Epithelial cell of esophagus (primary cell): ENCODE results near the gene ZFP57.

Experiments used
- DNase-seq: peaks from one replicate; pipeline ENCODE4 v3.0.0; 2010; ENCODE audit warnings: low read depth
- H3K4me3 ChIP-seq: 2 replicates; pipeline ENCODE4 v1.5.1; 2011; ENCODE audit warnings: mild to moderate bottlenecking, low read length, control low read depth
- TF ChIP-seq, protein P1 (sequence below): IDR thresholded peaks from 2 replicates; pipeline ENCODE4 v1.5.1; 2011; ENCODE audit warnings: low read depth, mild to moderate bottlenecking, low read length, control low read depth, inconsistent platforms; ENCODE audit not compliant: insufficient read depth; ENCODE audit errors: missing control alignments

ZFP57 gene

DNA sequence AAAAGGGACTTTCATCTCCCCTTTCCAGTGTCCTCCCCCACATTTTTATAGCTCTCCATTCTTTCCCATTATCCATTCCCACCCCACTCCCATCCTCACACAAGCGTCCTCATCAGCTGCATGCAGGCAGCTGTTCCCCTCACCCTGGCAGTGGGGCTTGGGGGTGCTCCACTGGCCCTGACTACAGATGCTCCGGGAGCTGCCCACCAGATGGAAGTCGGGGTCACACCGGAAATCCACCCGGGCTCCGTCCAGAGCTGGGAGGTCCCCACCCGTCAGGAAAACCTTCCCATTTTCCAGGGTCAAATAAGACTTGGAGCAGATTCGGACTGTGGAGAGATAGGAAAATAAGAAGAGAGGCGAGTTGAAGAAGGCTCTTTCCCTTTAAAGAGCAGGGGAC, 50.6 kb downstream of the ZFP57 start:
- TF ChIP-seq, protein P1, sequence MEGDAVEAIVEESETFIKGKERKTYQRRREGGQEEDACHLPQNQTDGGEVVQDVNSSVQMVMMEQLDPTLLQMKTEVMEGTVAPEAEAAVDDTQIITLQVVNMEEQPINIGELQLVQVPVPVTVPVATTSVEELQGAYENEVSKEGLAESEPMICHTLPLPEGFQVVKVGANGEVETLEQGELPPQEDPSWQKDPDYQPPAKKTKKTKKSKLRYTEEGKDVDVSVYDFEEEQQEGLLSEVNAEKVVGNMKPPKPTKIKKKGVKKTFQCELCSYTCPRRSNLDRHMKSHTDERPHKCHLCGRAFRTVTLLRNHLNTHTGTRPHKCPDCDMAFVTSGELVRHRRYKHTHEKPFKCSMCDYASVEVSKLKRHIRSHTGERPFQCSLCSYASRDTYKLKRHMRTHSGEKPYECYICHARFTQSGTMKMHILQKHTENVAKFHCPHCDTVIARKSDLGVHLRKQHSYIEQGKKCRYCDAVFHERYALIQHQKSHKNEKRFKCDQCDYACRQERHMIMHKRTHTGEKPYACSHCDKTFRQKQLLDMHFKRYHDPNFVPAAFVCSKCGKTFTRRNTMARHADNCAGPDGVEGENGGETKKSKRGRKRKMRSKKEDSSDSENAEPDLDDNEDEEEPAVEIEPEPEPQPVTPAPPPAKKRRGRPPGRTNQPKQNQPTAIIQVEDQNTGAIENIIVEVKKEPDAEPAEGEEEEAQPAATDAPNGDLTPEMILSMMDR = no peak
- no peak overlapping the region for H3K4me3 ChIP-seq
- no peak for DNase-seq

DNA sequence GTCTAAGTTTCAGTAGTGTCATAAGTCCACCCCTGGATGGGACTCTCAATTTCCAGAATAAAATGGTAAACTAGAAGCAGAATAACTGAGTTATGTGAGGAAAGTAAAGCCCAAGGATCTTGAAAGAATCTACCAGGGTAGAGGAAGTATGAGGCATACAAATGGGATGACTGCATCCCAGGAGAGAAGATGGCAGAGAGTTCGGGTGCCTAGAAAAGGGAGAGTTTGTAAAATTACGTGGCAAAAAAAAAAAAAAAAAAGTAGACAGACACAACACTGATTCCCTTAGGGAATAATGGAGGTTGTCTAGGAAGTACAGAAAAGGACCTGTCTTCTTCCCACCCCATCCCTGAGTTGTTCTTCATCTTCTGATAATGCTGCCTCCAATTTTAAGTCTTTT, 51.4 kb downstream of the ZFP57 start:
- no peak for DNase-seq
- TF ChIP-seq, protein P1 = no peak
- no peak overlapping the region for H3K4me3 ChIP-seq

DNA sequence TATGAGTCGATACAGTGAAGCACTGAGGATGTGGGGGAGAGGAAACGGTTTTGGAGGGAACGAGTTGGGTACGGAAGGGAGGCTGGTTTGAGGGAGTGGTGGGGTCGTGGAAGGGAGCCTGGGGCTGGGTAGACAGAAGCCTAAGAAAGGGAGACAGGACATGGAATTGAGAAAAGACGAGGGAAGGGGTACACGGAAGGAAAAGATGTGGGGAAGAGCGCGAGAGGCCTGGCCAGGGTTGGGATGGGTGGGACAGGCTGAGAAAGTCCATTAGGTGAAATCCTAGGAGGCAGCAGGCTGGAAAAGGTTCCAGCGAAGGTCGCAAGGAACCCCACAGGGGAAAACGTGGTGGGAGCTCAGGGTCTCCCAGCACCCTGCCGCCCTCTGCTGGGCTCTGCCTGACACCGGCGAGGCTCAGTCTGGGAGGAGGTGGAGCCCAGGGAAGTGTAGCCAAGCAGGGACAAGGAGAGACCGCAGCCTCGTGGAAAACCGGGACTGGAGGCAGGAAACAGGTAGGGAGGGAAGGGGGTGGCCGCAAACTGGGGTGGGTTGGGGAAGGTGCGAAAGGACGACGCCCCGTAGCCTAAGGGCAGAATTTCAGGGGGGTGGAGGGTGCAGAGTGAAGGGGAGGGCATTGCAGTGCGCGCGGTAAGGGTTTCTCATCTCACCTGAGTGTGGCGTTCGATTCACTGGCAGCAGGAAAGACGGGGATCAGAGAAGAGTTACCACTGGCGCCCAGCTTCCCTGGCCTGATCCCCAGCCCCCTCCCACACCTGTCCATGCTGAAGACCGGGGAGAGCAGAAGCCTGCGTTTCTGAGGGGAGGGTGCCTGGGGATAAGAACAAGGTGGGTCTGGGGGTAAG, 52.3 kb downstream of the ZFP57 start:
- H3K4me3 ChIP-seq = peak overlapping the region; percentile 62
- TF ChIP-seq, protein P1 = peak; percentile 75
- DNase-seq = peak; percentile 71

DNA sequence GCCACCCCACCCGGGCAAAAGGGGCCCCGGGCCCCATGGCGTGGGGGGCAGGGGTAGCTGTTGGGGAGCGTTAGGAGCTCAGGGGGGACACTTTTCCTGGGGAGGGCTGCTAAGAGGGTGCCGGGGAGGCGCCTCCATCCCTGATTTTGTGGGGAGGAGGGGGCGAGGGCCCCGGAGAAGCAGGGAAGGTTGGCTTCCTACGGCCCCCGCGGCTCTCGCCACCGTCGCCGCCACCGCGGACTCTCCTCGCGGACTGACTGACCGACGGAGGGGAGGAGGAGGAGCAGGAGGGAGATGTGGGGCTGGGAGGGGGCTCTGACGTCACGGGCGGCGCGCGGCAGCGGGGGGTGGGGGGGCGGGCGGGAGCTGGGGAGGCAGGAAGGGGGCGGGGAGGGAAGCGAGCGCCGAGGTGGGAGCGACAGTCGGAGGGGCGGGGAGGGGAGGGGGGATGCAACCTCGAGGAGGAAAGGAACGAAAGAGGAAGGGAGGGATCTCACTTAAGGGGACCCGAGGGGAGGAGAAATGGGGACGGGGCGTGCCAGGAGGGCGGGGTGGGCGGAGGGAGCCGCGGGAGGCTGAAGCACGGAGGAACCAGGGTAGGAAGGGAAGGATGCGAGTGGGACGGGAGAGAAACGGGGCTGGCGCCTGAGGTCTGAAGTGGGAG, 53.1 kb downstream of the ZFP57 start:
- peak overlapping the region; percentile 62 for H3K4me3 ChIP-seq
- TF ChIP-seq, protein P1 = no peak
- DNase-seq = peak; percentile 27

DNA sequence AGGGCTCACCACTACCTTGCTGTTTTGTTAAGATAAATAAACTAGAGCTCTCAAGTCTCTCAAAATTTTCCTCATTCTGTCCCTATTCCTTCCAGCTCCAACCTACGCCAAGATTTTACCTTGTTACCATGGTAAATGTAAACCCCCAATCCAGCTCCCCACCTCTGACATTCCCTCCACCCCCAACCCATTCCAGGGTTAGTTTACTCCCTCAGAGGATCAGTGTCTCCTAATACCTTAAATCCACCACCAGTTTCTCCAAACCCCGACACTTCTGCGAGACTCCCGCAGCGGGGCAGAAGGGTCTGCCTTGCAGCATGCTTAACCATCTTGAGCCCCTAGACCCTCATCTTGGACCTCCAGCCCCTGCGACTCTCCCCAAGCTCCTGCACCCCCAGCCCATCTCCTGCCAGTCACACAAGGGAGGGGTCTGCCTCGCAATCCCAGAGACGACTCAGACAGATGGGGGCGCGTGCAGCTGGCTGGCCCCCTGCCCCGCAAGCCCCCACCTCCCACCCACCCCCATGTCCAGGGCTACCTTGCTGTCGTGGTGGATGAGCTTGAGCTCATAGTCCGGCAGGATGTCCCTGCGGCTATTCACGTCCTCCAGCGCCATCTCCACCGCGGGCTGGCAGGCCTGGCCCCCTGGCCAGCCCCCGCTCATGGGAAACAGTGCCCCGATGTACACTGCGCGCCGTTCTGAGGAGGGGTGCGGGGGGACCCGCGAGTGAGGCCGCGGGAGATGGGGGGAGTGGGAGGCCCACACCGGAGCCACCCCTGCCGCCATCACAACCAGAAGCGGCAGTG, 53.8 kb downstream of the ZFP57 start:
- peak overlapping the region; percentile 62 for H3K4me3 ChIP-seq
- TF ChIP-seq, protein P1 = no peak
- no peak for DNase-seq

DNA sequence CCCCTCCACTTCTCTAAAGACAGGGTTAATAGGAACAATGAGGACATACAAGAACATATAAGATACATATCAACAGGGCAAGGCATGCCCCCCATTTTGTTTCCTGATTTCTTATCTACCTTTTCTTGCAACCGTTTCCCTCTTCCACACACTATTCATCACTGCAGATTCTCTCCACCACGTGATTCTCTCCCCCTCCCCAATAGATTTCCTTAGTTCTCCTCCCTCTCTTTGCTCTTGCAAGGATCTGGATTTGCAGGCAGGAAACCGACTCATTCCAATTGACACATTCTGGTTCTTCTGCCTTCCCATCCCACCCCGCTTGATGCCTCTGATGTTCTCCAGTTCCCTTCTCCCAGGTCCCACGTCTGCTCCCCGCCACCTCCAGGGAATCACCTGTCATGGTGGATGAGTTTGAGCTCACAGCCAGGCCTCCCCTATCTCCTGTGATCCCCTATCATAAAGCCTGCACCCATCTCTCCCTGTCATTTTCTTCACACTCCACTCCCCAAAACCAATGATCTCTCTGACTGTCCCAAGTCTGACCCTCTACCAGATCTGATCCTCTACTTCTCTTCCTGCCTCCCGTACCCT, 55.5 kb downstream of the ZFP57 start:
- TF ChIP-seq, protein P1 = no peak
- H3K4me3 ChIP-seq = no peak overlapping the region
- no peak for DNase-seq
